ENCODE data around the gene MYH11.

DNA sequence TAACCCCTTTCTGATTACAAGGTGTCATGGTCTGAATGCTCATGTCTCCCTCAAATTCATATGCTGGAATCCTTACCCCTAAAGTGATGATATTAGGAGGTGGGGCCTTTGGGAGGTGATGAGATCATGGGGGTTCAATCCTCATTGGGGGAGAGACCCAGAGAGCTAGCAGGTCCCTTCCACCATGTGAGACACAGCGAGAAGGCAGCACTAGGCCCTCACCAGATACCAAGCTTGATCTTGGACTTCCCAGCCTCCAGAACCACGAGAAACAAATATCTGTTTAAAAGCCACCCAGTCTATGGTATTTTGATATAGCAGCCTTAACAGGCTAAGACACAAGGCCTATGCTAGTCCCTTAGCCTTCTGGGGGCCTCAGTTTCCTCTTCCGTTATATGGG is 45.9 kb downstream of the MYH11 start:
- TF ChIP-seq, protein P1, sequence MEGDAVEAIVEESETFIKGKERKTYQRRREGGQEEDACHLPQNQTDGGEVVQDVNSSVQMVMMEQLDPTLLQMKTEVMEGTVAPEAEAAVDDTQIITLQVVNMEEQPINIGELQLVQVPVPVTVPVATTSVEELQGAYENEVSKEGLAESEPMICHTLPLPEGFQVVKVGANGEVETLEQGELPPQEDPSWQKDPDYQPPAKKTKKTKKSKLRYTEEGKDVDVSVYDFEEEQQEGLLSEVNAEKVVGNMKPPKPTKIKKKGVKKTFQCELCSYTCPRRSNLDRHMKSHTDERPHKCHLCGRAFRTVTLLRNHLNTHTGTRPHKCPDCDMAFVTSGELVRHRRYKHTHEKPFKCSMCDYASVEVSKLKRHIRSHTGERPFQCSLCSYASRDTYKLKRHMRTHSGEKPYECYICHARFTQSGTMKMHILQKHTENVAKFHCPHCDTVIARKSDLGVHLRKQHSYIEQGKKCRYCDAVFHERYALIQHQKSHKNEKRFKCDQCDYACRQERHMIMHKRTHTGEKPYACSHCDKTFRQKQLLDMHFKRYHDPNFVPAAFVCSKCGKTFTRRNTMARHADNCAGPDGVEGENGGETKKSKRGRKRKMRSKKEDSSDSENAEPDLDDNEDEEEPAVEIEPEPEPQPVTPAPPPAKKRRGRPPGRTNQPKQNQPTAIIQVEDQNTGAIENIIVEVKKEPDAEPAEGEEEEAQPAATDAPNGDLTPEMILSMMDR (IDR thresholded peaks at IDR 0.05), result no peak
- TF ChIP-seq POLR2A (IDR thresholded peaks at IDR 0.05), result no peak
- TF ChIP-seq POLR2AphosphoS5 (IDR thresholded peaks at IDR 0.05), result no peak

All from breast epithelium (tissue), 3 donors.